Thymus (tissue), 14 donors: Measurements from ENCODE around the gene FOLR2. TPM values are rescaled to one million over a fixed set of nuclear protein-coding genes. Genes with fewer than 3 reads are reported as not detected.
"Not testable (repeated sequence)": the region's sequence is repeated elsewhere in the genome, so short reads cannot be mapped to it uniquely, and the experiment has no call there.

ENCODE experiments used
- DNase-seq, 9 donors: peaks; one replicate each; pipeline ENCODE4 v3.0.0-alpha.2; 2013; ENCODE audit warnings: low spot score in 9 of 9, low read depth in 6 of 9, missing footprints in 1 of 9
- H3K27ac ChIP-seq, 2 donors: one replicate each; pipeline ENCODE4 v1.5.1; 2013; ENCODE audit warnings: control low read depth in 1 of 2, low read depth in 1 of 2, low read length in 1 of 2, mild to moderate bottlenecking in 1 of 2, moderate library complexity in 1 of 2
- H3K27me3 ChIP-seq, 2 donors: one replicate each; pipeline ENCODE4 v1.5.1; 2013; ENCODE audit warnings: low read length in 1 of 2; ENCODE audit not compliant: control insufficient read depth in 2 of 2, insufficient read depth in 1 of 2
- H3K36me3 ChIP-seq, 2 donors: one replicate each; pipeline ENCODE4 v1.5.1; 2013; ENCODE audit warnings: low read length in 1 of 2, mild to moderate bottlenecking in 1 of 2, moderate library complexity in 1 of 2; ENCODE audit not compliant: control insufficient read depth in 2 of 2, insufficient read depth in 2 of 2
- H3K4me1 ChIP-seq, 2 donors: one replicate each; pipeline ENCODE4 v1.5.1; 2013; ENCODE audit warnings: low read length in 2 of 2; ENCODE audit not compliant: control insufficient read depth in 2 of 2, insufficient read depth in 2 of 2
- H3K4me3 ChIP-seq, 2 donors: one replicate each; pipeline ENCODE4 v1.5.1; 2013; ENCODE audit warnings: low read length in 2 of 2, control low read depth in 1 of 2, mild to moderate bottlenecking in 1 of 2
- H3K9me3 ChIP-seq, 2 donors: one replicate each; pipeline ENCODE4 v1.5.1; 2013; ENCODE audit warnings: low read length in 1 of 2, mild to moderate bottlenecking in 1 of 2; ENCODE audit not compliant: control insufficient read depth in 2 of 2, insufficient read depth in 1 of 2
- WGBS: extraction: QIAGEN DNeasy Blood & Tissue Kit; methylation state at CpG from one replicate; pipeline ENCODE4 v1.1.7; 2013; 5-methylcytosine and 5-hydroxymethylcytosine counted together
- long read RNA-seq, 10 donors: transcript quantifications; one replicate each; lab custom pipeline, GENCODE V29; 2026
- polyA plus RNA-seq: library from polyadenylated mRNA; stranded (reverse); fragments of 200-250 nt; gene quantifications from one replicate; pipeline ENCODE4 v1.2.3, GENCODE V29; 2013
- total RNA-seq: library from RNA; stranded (reverse); fragments of 120-200 nt; gene quantifications from one replicate; pipeline ENCODE4 v1.2.4, GENCODE V29; 2013
- donor health status: healthy.

Gene FOLR2
- 27.8 TPM for total RNA-seq
- 32.7 TPM for polyA plus RNA-seq
- long read RNA-seq, donor 1, partial matches to known transcripts, result 0 of 3 reads
- long read RNA-seq, donor 1, other reads (novel, unspliced or antisense), result 0 of 3 reads
- long read RNA-seq, donor 2, result 0 reads
- long read RNA-seq, donor 3, transcript FOLR2-201 (5 exons, 1,138 nt), result major isoform, 25 of 28 reads
- long read RNA-seq, donor 3, partial matches to known transcripts, result 0 of 28 reads
- long read RNA-seq, donor 3, other reads (novel, unspliced or antisense), result 0 of 28 reads
- long read RNA-seq, donor 4, transcript FOLR2-201 (5 exons, 1,138 nt), result major isoform, 8 of 11 reads
- long read RNA-seq, donor 4, partial matches to known transcripts, result 0 of 11 reads
- long read RNA-seq, donor 4, other reads (novel, unspliced or antisense), result 0 of 11 reads
- long read RNA-seq, donor 5, transcript FOLR2-201 (5 exons, 1,138 nt), result major isoform, 24 of 28 reads
- long read RNA-seq, donor 5, partial matches to known transcripts, result 0 of 28 reads
- long read RNA-seq, donor 5, other reads (novel, unspliced or antisense), result 0 of 28 reads
- long read RNA-seq, donor 6, transcript FOLR2-201 (5 exons, 1,138 nt), result major isoform, 19 of 20 reads
- long read RNA-seq, donor 6, partial matches to known transcripts, result 0 of 20 reads
- long read RNA-seq, donor 6, other reads (novel, unspliced or antisense), result 0 of 20 reads
- long read RNA-seq, donor 7, transcript FOLR2-201 (5 exons, 1,138 nt), result major isoform, 10 of 15 reads
- long read RNA-seq, donor 7, partial matches to known transcripts, result 0 of 15 reads
- long read RNA-seq, donor 7, other reads (novel, unspliced or antisense), result 0 of 15 reads
- long read RNA-seq, donor 8, transcript FOLR2-201 (5 exons, 1,138 nt), result major isoform, 5 of 5 reads
- long read RNA-seq, donor 8, partial matches to known transcripts, result 0 of 5 reads
- long read RNA-seq, donor 8, other reads (novel, unspliced or antisense), result 0 of 5 reads
- long read RNA-seq, donor 9, transcript FOLR2-201 (5 exons, 1,138 nt), result major isoform, 7 of 10 reads
- long read RNA-seq, donor 9, partial matches to known transcripts, result 0 of 10 reads
- long read RNA-seq, donor 9, other reads (novel, unspliced or antisense), result 0 of 10 reads
- long read RNA-seq, donor 10, transcript FOLR2-201 (5 exons, 1,138 nt), result major isoform, 9 of 10 reads
- long read RNA-seq, donor 10, partial matches to known transcripts, result 0 of 10 reads
- long read RNA-seq, donor 10, other reads (novel, unspliced or antisense), result 0 of 10 reads

GRCh38 chr11:72216638-72217037 is at the start of gene FOLR2:
Gene FOLR2, plus strand, starts transcription at chr11:72216794. Its CDS starts 1,791 bp downstream, at chr11:72218585.
- 98% methylated on average over 6 of the region's 6 CpGs for WGBS
- DNase-seq, result no peak
- H3K27me3 ChIP-seq, result no peaks in the 10 kb centered on the region
- no peak within 1 kb of the TSS for H3K4me3 ChIP-seq
- no peaks in the 10 kb centered on the region for H3K9me3 ChIP-seq
- H3K36me3 ChIP-seq, result no peaks in the 10 kb centered on the region
- peaks cover 0 to 5% of the 10 kb centered on the region in 2 donors for H3K4me1 ChIP-seq
- no peak within 1 kb of the TSS for H3K27ac ChIP-seq

GRCh38 chr11:72169046-72169555 is 47.5 kb upstream of the FOLR2 start:
- H3K27me3 ChIP-seq, H3K36me3 ChIP-seq, H3K4me1 ChIP-seq, H3K4me3 ChIP-seq, DNase-seq, H3K27ac ChIP-seq, H3K9me3 ChIP-seq: not testable (repeated sequence)
- WGBS, result 97% methylated on average over 5 of the region's 5 CpGs

- H3K4me1 ChIP-seq, H3K27ac ChIP-seq, DNase-seq, H3K36me3 ChIP-seq, H3K4me3 ChIP-seq, H3K9me3 ChIP-seq, H3K27me3 ChIP-seq: not testable (repeated sequence)
- 93% methylated on average over 3 of the region's 3 CpGs for WGBS
These were observed 46.8 kb upstream of the FOLR2 start for GRCh38 chr11:72169754-72170153.

- not testable (repeated sequence) for H3K4me1 ChIP-seq, H3K27ac ChIP-seq, H3K9me3 ChIP-seq, DNase-seq, H3K36me3 ChIP-seq, H3K27me3 ChIP-seq, H3K4me3 ChIP-seq
- WGBS, result 95% methylated on average over 4 of the region's 4 CpGs
These were observed 44.6 kb upstream of the FOLR2 start for GRCh38 chr11:72172043-72172442.

- WGBS, result 93% methylated on average over 3 of the region's 3 CpGs
- no peak overlapping the region for H3K27ac ChIP-seq
- DNase-seq, result no peak
These were observed 43.3 kb upstream of the FOLR2 start for GRCh38 chr11:72173291-72173690.

GRCh38 chr11:72174302-72175070 is 42.1 kb upstream of the FOLR2 start:
- H3K27ac ChIP-seq, result no peak overlapping the region
- WGBS, result 93% methylated on average over 8 of the region's 8 CpGs
- no peaks in the 10 kb centered on the region for H3K36me3 ChIP-seq
- no peaks in the 10 kb centered on the region for H3K4me1 ChIP-seq
- no peaks in the 10 kb centered on the region for H3K9me3 ChIP-seq
- no peak overlapping the region for H3K4me3 ChIP-seq
- no peaks in the 10 kb centered on the region for H3K27me3 ChIP-seq
- no peak for DNase-seq

More at GRCh38 chr11:72173291-72173690, 43.3 kb upstream of the FOLR2 start:
- H3K4me3 ChIP-seq, result no peak overlapping the region
- no peaks in the 10 kb centered on the region for H3K27me3 ChIP-seq
- no peaks in the 10 kb centered on the region for H3K9me3 ChIP-seq
- no peaks in the 10 kb centered on the region for H3K4me1 ChIP-seq
- no peaks in the 10 kb centered on the region for H3K36me3 ChIP-seq

- 96% methylated on average over 6 of the region's 6 CpGs for WGBS
- Histone ChIP-seq H3K36me3 (no peaks in the 10 kb centered on the region), H3K9me3 (no peaks in the 10 kb centered on the region), H3K27me3 (no peaks in the 10 kb centered on the region), H3K27ac (no peak overlapping the region), H3K4me1 (peaks cover 0 to 16% of the 10 kb centered on the region in 2 donors), H3K4me3 (no peak overlapping the region)
- no peak for DNase-seq
These were observed 38.9 kb upstream of the FOLR2 start for GRCh38 chr11:72177656-72178055.

- no peak overlapping the region for H3K4me3 ChIP-seq
- no peaks in the 10 kb centered on the region for H3K27me3 ChIP-seq
- H3K27ac ChIP-seq, result no peak overlapping the region
- DNase-seq, result no peak
- no peaks in the 10 kb centered on the region for H3K36me3 ChIP-seq
- H3K4me1 ChIP-seq, result peaks cover 0 to 16% of the 10 kb centered on the region in 2 donors
- WGBS, result 95% methylated on average over 7 of the region's 7 CpGs
- H3K9me3 ChIP-seq, result no peaks in the 10 kb centered on the region
These were observed 37.4 kb upstream of the FOLR2 start for GRCh38 chr11:72179049-72179803.
